A549 (cell line): ENCODE measurements around the gene TP53I11.

Source experiments
- EP300 ChIP-seq, 2 experiments: fragments of >200 bp; sonication (Bioruptor Twin); formaldehyde crosslinking; IDR thresholded peaks; 2 replicates in 1 of 2; 3 replicates in 1 of 2; pipeline ENCODE4 v1.6.1; 2016 to 2017
- MAFK ChIP-seq: fragments of 450-650 bp; IDR thresholded peaks from 2 replicates; pipeline ENCODE4 v1.6.1; 2014; ENCODE audit not compliant: partially characterized antibody
- NPAS2 ChIP-seq: fragments of 250-450 bp; sonication (Bioruptor Pico); IDR thresholded peaks from 2 replicates; pipeline ENCODE4 v1.8.0; 2022; ENCODE audit warnings: mild to moderate bottlenecking, moderate library complexity, borderline replicate concordance
- POLR2A ChIP-seq: IDR thresholded peaks from 2 replicates; pipeline ENCODE4 v1.6.1; 2012; ENCODE audit warnings: mild to moderate bottlenecking, low read length
- POLR2AphosphoS2 ChIP-seq: conservative IDR thresholded peaks from 2 replicates; pipeline ENCODE4 v1.6.1; 2012; ENCODE audit warnings: low read length, improper control_type of control experiment, inconsistent platforms
- RARB ChIP-seq: fragments of 250-450 bp; sonication (Bioruptor Pico); IDR thresholded peaks from 2 replicates; pipeline ENCODE4 v1.8.0; 2021; ENCODE audit warnings: mild to moderate bottlenecking, moderate library complexity
- SMC3 ChIP-seq: fragments of >200 bp; sonication (Bioruptor Twin); formaldehyde crosslinking; IDR thresholded peaks from 3 replicates; pipeline ENCODE4 v1.6.1; 2018; ENCODE audit warnings: inconsistent platforms
- TF ChIP-seq, protein P1 (sequence below): fragments of >200 bp; sonication (Bioruptor Twin); formaldehyde crosslinking; IDR thresholded peaks from 3 replicates; pipeline ENCODE4 v1.5.1; 2016
- TF ChIP-seq, protein P2 (sequence below): fragments of 150-350 bp; IDR thresholded peaks from 2 replicates; pipeline ENCODE4 v1.6.1; 2014; ENCODE audit warnings: low read depth, mild to moderate bottlenecking, low read length
- TF ChIP-seq, protein P3 (sequence below): fragments of 200-600 bp; sonication (generic); IDR thresholded peaks from 2 replicates; pipeline ENCODE4 v1.6.1; 2016; ENCODE audit warnings: antibody characterized with exemption, mild to moderate bottlenecking, moderate library complexity
- TF ChIP-seq, protein P4 (sequence below): fragments of 250-450 bp; sonication (Bioruptor Pico); IDR thresholded peaks from 2 replicates; pipeline ENCODE4 v1.5.0; 2021; ENCODE audit warnings: mild to moderate bottlenecking, moderate library complexity, borderline replicate concordance

DNA sequence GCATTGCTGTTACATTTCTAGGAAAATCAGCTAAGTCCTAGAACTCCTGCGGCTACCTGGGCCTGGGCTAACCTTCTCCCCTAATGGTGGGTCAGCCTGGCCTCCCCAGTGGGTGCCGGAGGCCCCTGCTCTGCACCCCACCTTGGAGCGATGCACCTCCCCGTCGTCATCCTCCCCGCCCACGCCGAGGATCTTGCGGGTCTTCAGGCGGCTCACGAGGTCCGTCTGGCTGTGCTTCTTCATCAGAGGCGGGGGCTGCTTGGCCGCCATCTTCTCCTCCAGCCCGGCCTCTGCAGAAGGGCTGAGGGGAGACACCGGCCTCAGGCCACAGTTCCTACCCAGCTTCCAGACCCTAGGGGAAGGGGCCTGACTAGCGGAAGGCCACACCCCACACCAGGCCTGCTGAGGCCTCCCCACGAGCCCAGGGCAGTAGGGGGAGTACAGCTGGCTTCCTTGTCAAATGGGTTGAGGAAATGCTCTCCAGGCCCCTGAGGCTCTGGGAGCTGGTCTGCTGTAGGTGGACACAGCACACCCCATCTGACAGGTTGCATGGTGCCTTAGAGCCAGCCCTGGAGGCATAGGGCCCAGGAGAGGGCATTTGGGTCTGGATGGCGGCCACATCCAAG is 12.5 kb downstream of the TP53I11 start:
- TF ChIP-seq, protein P1, sequence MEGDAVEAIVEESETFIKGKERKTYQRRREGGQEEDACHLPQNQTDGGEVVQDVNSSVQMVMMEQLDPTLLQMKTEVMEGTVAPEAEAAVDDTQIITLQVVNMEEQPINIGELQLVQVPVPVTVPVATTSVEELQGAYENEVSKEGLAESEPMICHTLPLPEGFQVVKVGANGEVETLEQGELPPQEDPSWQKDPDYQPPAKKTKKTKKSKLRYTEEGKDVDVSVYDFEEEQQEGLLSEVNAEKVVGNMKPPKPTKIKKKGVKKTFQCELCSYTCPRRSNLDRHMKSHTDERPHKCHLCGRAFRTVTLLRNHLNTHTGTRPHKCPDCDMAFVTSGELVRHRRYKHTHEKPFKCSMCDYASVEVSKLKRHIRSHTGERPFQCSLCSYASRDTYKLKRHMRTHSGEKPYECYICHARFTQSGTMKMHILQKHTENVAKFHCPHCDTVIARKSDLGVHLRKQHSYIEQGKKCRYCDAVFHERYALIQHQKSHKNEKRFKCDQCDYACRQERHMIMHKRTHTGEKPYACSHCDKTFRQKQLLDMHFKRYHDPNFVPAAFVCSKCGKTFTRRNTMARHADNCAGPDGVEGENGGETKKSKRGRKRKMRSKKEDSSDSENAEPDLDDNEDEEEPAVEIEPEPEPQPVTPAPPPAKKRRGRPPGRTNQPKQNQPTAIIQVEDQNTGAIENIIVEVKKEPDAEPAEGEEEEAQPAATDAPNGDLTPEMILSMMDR: no peak
- TF ChIP-seq SMC3 (no peak), NPAS2 (no peak), EP300 (IDR thresholded peaks at IDR 0.05) (no peak), MAFK (no peak), POLR2AphosphoS2 (no peak), POLR2A (no peak), RARB (CRISPR knock-in tag) (no peak)
- TF ChIP-seq, protein P2, sequence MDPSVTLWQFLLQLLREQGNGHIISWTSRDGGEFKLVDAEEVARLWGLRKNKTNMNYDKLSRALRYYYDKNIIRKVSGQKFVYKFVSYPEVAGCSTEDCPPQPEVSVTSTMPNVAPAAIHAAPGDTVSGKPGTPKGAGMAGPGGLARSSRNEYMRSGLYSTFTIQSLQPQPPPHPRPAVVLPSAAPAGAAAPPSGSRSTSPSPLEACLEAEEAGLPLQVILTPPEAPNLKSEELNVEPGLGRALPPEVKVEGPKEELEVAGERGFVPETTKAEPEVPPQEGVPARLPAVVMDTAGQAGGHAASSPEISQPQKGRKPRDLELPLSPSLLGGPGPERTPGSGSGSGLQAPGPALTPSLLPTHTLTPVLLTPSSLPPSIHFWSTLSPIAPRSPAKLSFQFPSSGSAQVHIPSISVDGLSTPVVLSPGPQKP: no peak
- TF ChIP-seq, protein P3, sequence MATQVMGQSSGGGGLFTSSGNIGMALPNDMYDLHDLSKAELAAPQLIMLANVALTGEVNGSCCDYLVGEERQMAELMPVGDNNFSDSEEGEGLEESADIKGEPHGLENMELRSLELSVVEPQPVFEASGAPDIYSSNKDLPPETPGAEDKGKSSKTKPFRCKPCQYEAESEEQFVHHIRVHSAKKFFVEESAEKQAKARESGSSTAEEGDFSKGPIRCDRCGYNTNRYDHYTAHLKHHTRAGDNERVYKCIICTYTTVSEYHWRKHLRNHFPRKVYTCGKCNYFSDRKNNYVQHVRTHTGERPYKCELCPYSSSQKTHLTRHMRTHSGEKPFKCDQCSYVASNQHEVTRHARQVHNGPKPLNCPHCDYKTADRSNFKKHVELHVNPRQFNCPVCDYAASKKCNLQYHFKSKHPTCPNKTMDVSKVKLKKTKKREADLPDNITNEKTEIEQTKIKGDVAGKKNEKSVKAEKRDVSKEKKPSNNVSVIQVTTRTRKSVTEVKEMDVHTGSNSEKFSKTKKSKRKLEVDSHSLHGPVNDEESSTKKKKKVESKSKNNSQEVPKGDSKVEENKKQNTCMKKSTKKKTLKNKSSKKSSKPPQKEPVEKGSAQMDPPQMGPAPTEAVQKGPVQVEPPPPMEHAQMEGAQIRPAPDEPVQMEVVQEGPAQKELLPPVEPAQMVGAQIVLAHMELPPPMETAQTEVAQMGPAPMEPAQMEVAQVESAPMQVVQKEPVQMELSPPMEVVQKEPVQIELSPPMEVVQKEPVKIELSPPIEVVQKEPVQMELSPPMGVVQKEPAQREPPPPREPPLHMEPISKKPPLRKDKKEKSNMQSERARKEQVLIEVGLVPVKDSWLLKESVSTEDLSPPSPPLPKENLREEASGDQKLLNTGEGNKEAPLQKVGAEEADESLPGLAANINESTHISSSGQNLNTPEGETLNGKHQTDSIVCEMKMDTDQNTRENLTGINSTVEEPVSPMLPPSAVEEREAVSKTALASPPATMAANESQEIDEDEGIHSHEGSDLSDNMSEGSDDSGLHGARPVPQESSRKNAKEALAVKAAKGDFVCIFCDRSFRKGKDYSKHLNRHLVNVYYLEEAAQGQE: no peak
- TF ChIP-seq, protein P4, sequence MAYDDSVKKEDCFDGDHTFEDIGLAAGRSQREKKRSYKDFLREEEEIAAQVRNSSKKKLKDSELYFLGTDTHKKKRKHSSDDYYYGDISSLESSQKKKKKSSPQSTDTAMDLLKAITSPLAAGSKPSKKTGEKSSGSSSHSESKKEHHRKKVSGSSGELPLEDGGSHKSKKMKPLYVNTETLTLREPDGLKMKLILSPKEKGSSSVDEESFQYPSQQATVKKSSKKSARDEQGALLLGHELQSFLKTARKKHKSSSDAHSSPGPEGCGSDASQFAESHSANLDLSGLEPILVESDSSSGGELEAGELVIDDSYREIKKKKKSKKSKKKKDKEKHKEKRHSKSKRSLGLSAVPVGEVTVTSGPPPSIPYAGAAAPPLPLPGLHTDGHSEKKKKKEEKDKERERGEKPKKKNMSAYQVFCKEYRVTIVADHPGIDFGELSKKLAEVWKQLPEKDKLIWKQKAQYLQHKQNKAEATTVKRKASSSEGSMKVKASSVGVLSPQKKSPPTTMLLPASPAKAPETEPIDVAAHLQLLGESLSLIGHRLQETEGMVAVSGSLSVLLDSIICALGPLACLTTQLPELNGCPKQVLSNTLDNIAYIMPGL: no peak
